HG03520 (cell line): ENCODE results near the gene TEDC2.
"Not testable (repeated sequence)": the region's sequence is repeated elsewhere in the genome, so short reads cannot be mapped to it uniquely, and the experiment has no call there.

ENCODE experiments used
- ATAC-seq: cut with Tn5 transposase; IDR thresholded peaks from one replicate; pipeline ENCODE4 v1.9.1; 2021; ENCODE audit warnings: mild to moderate bottlenecking, moderate library complexity; ENCODE audit not compliant: unreplicated experiment

TEDC2 gene

GRCh38 chr16:2437032-2437790 lies 22.7 kb upstream of the TEDC2 start:
- no peak for ATAC-seq

- no peak for ATAC-seq
These were observed 21.8 kb upstream of the TEDC2 start for GRCh38 chr16:2438121-2438520.

- ATAC-seq = no peak
These were observed 20.3 kb upstream of the TEDC2 start for GRCh38 chr16:2439598-2439997.

GRCh38 chr16:2441143-2441804 lies 18.6 kb upstream of the TEDC2 start:
- not testable (repeated sequence) for ATAC-seq

- no peak for ATAC-seq
These were observed 16.4 kb upstream of the TEDC2 start for GRCh38 chr16:2443555-2443954.

GRCh38 chr16:2447920-2448583 lies 11.9 kb upstream of the TEDC2 start:
- no peak for ATAC-seq

GRCh38 chr16:2449118-2449517 lies 10.8 kb upstream of the TEDC2 start:
- no peak for ATAC-seq

- no peak for ATAC-seq
These were observed 9.4 kb upstream of the TEDC2 start for GRCh38 chr16:2450535-2450934.

- no peak for ATAC-seq
These were observed 8.9 kb upstream of the TEDC2 start for GRCh38 chr16:2450975-2451381.

- ATAC-seq = no peak
These were observed 8.0 kb upstream of the TEDC2 start for GRCh38 chr16:2451851-2452320.

GRCh38 chr16:2452650-2453049 lies 7.3 kb upstream of the TEDC2 start:
- ATAC-seq = no peak

GRCh38 chr16:2455081-2455845 lies 4.6 kb upstream of the TEDC2 start:
- no peak for ATAC-seq

- ATAC-seq = no peak
These were observed 3.3 kb upstream of the TEDC2 start for GRCh38 chr16:2456551-2457153.

- ATAC-seq = no peak
These were observed 2.6 kb upstream of the TEDC2 start for GRCh38 chr16:2457267-2457666.

GRCh38 chr16:2457946-2458345 lies 2.0 kb upstream of the TEDC2 start:
- no peak for ATAC-seq

GRCh38 chr16:2458887-2459646 lies 842 bp upstream of the TEDC2 start:
- ATAC-seq = no peak

GRCh38 chr16:2460391-2460713 lies 443 bp downstream of the TEDC2 start:
- ATAC-seq = no peak

GRCh38 chr16:2460916-2461315 lies 1.0 kb downstream of the TEDC2 start:
- no peak for ATAC-seq

GRCh38 chr16:2462031-2462866 lies 2.3 kb downstream of the TEDC2 start:
- no peak for ATAC-seq
